ENCODE measurements around the gene MORN1.

The MORN1 gene

DNA sequence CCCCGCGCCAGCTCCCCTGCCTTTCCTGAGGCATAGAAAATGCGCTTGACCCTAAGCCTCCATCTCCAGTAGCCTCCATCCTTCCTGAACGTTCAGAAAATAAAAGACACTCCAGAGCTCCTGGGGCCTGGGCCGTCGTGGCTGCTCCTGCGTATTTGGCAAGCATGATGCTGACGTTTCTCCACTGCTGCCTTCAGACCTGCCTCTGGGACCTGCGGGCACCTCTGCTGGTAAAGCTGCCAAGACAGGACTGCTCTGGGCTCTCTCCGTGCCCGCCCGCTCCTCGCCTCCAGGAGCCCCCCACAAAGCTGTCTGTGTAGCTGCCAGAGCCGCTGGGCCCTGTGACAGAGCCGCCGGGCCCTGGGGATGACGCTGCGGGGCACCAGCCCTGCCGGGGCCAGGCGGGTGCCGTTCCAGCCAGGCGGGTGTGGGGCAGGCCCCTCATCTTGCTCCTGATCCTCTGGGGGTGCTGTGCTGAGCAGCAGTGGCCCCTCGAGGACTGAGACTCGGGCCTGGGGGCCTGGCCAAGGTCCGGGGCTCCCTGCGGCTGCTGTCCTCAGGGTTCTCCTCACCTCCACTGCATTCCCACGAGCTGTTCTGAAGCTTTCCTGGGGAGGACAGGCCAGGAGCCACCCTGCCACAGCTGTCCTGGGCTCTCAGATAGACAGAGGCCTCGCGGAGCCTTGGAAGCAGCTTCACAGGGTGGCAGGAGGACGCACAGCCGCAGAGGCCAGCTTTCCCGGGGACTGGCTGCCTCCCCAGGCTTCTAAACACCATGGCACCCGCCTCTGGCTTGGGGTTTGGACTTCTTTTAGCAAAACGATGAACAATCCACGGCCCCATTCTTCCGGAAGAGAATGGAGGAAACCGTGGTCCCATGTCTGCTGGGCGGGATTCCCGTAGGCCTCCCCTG is 48.1 kb downstream of the MORN1 start:
- TF ChIP-seq, protein P1, sequence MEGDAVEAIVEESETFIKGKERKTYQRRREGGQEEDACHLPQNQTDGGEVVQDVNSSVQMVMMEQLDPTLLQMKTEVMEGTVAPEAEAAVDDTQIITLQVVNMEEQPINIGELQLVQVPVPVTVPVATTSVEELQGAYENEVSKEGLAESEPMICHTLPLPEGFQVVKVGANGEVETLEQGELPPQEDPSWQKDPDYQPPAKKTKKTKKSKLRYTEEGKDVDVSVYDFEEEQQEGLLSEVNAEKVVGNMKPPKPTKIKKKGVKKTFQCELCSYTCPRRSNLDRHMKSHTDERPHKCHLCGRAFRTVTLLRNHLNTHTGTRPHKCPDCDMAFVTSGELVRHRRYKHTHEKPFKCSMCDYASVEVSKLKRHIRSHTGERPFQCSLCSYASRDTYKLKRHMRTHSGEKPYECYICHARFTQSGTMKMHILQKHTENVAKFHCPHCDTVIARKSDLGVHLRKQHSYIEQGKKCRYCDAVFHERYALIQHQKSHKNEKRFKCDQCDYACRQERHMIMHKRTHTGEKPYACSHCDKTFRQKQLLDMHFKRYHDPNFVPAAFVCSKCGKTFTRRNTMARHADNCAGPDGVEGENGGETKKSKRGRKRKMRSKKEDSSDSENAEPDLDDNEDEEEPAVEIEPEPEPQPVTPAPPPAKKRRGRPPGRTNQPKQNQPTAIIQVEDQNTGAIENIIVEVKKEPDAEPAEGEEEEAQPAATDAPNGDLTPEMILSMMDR (IDR thresholded peaks at IDR 0.05; ENCODE audit: low read depth, low read length, missing control alignments): no peak
- Histone ChIP-seq H3K27me3 (replicated peaks) (no peaks in the 10 kb centered on the region), H3K27ac (no peak overlapping the region)

DNA sequence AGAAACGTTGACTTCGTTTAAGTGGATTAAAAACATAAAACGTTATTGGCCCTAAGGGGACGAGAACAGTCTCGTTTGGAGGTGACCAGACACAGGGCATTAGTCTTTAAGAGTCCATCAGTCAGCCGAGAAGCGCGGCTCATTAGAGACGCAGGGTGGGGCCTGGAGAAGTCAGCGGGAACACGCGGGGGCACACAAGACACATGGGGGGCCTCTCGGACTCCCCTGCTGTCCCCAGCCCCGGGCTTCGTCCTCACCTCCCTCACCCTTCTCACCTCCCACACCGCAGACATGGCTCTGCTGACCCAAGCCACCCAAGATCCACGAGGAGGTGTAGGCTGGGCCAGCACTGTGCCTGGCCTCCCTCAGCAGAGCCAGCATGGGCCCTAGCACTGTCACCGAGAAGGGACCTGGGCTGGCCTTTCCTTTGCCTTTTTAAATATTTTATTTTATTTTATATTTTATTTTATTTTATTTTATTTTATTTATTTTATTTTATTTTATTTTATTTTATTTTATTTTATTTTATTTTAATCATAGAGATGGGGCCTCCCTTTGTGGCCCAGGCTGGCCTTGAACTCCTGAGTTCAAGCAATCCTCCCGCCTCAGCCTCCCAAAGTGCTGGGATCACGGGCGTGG is 48.9 kb downstream of the MORN1 start:
- DNase-seq: no peak
- in situ Hi-C loops (cut with HindIII; ENCODE audit: low pct_ligation_motif_present, low sequenced_read_pairs): no loop called here
- TF ChIP-seq, protein P1 (IDR thresholded peaks at IDR 0.05; ENCODE audit: low read depth, low read length, missing control alignments): no peak
- Histone ChIP-seq H3K4me3 (ENCODE audit: low read depth, low read length) (no peak overlapping the region), H3K36me3 (replicated peaks) (no peaks in the 10 kb centered on the region), H3K27ac (no peak overlapping the region), H3K27me3 (replicated peaks) (no peaks in the 10 kb centered on the region)

More for the DNA sequence above, 48.1 kb downstream of the MORN1 start:
- H3K4me3 ChIP-seq (ENCODE audit: low read depth, low read length): no peak overlapping the region
- in situ Hi-C loops (cut with HindIII; ENCODE audit: low pct_ligation_motif_present, low sequenced_read_pairs): no loop called here
- DNase-seq: no peak
- no peaks in the 10 kb centered on the region for H3K36me3 ChIP-seq (replicated peaks)

DNA sequence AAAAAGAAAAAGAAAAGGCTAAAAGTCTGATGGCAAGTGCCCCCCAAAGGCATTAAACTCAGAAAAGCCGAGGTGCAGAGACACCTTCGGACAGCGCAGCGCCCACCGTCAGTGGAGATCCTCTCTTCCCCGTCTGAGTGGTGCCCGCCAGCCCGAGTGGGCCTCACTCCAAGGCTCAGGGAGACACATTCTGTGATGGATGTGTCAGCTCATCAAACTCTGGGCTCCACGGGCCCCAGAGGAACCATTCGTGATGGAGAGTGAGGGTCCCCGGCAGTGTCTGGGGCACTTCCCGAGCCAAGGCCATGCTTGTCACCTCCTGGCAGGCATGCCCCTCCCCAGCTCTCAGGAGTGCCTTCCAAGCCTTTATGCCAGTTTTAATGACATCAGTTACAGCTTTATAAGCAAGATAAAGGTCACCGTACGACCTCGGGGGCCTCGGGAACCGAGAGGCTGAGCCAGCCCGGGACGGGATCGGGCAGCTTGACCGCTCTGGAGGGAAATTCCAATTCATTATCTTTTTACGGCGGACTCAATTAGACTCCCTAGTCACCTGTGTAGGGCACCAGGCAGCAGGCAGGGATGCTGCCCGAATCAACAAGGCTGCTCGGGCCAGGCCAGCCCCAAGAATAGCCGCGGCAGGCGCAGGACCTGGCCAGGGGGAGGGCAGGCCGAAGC is 49.5 kb downstream of the MORN1 start:
- no peaks in the 10 kb centered on the region for H3K36me3 ChIP-seq (replicated peaks)
- DNase-seq: no peak
- H3K4me3 ChIP-seq (ENCODE audit: low read depth, low read length): no peak overlapping the region
- H3K27me3 ChIP-seq (replicated peaks): no peaks in the 10 kb centered on the region
- no peak overlapping the region for H3K27ac ChIP-seq
- TF ChIP-seq, protein P1 (IDR thresholded peaks at IDR 0.05; ENCODE audit: low read depth, low read length, missing control alignments): no peak
- in situ Hi-C loops (cut with HindIII; ENCODE audit: low pct_ligation_motif_present, low sequenced_read_pairs): no loop called here

DNA sequence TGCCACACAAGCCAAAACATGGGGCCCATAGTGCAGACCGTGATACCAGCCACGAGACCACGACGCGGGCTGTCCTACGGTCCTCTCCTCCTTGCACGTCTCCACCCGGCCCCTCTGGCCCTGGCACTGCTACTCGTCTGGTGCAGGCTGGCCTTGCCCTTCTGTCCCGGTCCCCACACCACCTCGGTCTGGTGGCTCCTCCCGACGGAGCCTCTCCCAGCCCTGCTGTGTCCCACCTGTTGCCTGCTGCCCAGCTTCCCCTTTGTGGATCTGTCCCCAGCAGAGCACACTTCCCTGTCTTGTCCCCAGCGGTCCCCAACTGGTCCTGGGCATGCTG is 50.5 kb downstream of the MORN1 start:
- TF ChIP-seq, protein P1 (IDR thresholded peaks at IDR 0.05; ENCODE audit: low read depth, low read length, missing control alignments): no peak
- Histone ChIP-seq H3K27ac (no peak overlapping the region), H3K4me3 (ENCODE audit: low read depth, low read length) (no peak overlapping the region), H3K27me3 (replicated peaks) (no peaks in the 10 kb centered on the region), H3K36me3 (replicated peaks) (no peaks in the 10 kb centered on the region)
- in situ Hi-C loops (cut with HindIII; ENCODE audit: low pct_ligation_motif_present, low sequenced_read_pairs): no loop called here
- no peak for DNase-seq

DNA sequence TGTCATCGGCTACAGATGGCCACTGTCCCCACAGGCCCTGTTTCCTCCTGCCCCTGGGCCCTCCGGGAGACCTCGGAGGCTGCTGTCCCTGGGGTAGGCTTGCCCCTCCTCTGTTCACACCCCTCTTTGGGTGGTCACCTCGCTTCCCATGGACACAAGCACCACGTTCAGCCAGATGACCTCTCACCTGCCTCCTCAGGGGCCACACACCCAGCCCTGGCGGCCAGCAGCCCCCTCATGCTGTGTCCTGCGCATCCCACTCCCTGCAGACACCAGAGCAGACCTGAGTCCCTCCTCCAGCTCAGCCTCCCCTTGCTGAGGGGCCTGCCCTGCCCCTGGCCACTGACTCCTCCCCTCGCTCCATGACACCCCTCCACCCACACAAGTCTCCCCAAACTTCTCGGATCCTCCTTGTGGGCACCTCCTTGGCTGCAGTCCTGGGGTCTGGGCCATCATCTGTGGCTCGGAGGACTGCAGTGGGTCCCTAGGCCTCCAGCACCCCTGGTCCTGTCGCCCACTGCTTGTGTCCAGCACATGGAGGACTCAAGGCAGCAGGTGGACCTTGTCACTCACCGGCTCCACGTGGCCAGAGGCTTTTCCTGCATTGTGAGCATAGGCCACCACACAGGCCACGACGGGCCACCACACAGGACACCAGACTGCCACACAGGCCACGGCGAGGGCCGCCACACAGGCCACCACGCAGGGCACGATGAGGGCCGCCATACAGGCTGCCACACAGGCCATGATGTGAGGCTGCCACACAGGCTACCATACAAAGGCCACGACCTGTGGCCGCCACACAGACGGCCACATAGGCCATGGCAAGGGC is 51.1 kb downstream of the MORN1 start:
- H3K36me3 ChIP-seq (replicated peaks): no peaks in the 10 kb centered on the region
- in situ Hi-C loops (cut with HindIII; ENCODE audit: low pct_ligation_motif_present, low sequenced_read_pairs): no loop called here
- TF ChIP-seq, protein P1 (IDR thresholded peaks at IDR 0.05; ENCODE audit: low read depth, low read length, missing control alignments): no peak
- no peak for DNase-seq
- no peaks in the 10 kb centered on the region for H3K27me3 ChIP-seq (replicated peaks)
- no peak overlapping the region for H3K27ac ChIP-seq
- no peak overlapping the region for H3K4me3 ChIP-seq (ENCODE audit: low read depth, low read length)
